ENCODE data around the gene OSGIN1. TPM values are rescaled to one million over a fixed set of nuclear protein-coding genes. Genes with fewer than 3 reads are reported as not detected.

OSGIN1 gene
- total RNA-seq, 1 experiment from 2014 or later = 1.7 TPM

DNA sequence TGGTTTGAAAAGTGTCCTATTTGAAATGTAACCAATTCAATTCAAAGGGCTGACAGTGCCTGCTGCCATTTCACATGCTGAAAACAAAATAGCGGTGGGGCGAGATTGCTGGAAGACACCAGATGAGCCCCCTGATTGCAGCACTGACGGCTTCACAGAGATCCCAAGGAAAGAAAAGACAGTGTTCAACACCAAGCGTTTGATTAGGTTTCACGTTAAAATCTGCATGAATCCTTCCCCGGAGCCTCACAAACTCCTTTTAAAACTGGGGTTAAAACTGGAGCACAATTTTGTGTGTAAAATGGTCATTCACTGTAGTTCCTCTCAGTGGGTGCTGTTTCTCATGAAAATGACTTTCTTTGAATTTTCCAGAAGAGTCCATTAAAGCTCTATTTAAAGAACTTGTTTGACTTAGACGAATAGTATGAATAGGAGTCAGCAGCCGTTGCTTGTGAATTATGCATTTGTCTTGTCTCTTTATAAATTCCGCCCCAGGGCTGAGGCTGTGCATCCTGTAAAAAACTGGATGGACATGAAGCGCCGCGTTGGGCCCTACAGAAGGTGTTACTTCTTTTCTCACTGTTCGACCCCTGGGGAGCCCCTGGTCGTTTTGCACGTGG lies 45.3 kb upstream of the OSGIN1 start (continued):
- TF ChIP-seq, protein P1, sequence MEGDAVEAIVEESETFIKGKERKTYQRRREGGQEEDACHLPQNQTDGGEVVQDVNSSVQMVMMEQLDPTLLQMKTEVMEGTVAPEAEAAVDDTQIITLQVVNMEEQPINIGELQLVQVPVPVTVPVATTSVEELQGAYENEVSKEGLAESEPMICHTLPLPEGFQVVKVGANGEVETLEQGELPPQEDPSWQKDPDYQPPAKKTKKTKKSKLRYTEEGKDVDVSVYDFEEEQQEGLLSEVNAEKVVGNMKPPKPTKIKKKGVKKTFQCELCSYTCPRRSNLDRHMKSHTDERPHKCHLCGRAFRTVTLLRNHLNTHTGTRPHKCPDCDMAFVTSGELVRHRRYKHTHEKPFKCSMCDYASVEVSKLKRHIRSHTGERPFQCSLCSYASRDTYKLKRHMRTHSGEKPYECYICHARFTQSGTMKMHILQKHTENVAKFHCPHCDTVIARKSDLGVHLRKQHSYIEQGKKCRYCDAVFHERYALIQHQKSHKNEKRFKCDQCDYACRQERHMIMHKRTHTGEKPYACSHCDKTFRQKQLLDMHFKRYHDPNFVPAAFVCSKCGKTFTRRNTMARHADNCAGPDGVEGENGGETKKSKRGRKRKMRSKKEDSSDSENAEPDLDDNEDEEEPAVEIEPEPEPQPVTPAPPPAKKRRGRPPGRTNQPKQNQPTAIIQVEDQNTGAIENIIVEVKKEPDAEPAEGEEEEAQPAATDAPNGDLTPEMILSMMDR (IDR thresholded peaks at IDR 0.05) = no peak

DNA sequence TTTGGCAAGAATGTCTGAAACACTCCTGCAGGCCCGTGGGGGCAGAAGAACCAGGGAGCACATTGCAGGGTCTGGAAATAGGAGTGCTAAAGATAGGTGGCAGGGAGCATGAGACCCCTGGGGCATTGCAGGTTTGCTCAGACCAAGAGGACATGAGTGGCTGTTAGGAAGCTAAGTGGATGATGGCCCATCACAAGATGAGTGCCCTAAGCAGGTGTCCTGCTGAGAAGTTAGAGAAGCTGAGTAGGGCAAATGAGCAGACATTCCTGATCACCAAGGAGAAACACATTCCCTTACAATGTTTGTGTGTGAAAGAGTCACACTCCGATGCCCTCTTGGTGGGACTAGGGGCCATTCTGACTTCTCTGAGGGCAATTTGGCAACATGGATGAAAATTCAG lies 44.2 kb upstream of the OSGIN1 start:
- TF ChIP-seq KAT7 (CRISPR knock-in tag; IDR thresholded peaks at IDR 0.05; ENCODE audit: borderline replicate concordance) (no peak), ESRRA (CRISPR knock-in tag; IDR thresholded peaks at IDR 0.05; ENCODE audit: borderline replicate concordance) (no peak), SMAD4 (CRISPR knock-in tag; IDR thresholded peaks at IDR 0.05) (no peak), ZNF425 (CRISPR knock-in tag; conservative IDR thresholded peaks at IDR 0.05) (no peak)
- CTCF ChIA-PET = interaction anchor here (0.8 kb wide), 1 partner anchor 18 kb away, joined by 3 read pairs; no protein-coding TSS in a partner anchor
- no peaks in the 10 kb centered on the region; the same call in 1 of the 2 replicates for H3K27me3 Mint-ChIP-seq (ENCODE audit: low read depth)
- no peak overlapping the region for H3K4me3 Mint-ChIP-seq
- no peaks in the 10 kb centered on the region for H3K9me3 Mint-ChIP-seq
- POLR2A ChIA-PET = no interaction called here
- H3K27ac Mint-ChIP-seq = no peak overlapping the region
- DNase-seq (ENCODE audit: low spot score) (no peak), ATAC-seq (no peak)
- peaks cover 24% of the 10 kb centered on the region for H3K4me1 Mint-ChIP-seq
- H3K36me3 Mint-ChIP-seq = peaks cover 45% of the 10 kb centered on the region

DNA sequence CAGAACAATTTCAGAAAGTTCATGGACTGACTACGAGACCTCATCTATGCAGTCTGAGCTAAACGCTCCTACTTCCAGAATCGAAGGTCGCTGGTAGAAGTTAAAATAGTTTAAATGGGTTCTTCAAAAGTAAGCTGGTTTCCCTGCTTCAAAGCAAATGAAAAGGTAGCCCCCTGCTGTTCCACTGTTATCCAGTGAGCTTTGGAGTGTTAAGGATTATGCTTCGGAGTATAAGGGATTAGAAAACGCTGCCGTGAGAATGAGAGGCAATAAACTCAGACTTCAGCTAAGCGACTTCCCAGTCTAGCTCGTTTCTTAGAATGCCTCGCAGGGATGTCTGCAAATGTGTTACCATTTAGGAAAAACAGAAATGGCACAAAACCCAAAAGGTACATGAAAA lies 41.8 kb upstream of the OSGIN1 start:
- DNase-seq (ENCODE audit: low spot score) (no peak), ATAC-seq (no peak)
- H3K4me3 Mint-ChIP-seq = no peak overlapping the region
- H3K9me3 Mint-ChIP-seq = peaks cover 6% of the 10 kb centered on the region
- H3K4me1 Mint-ChIP-seq = peaks cover 23% of the 10 kb centered on the region
- H3K27ac Mint-ChIP-seq = no peak overlapping the region
- ChIA-PET POLR2A (no interaction called here), CTCF (interaction anchor here (0.8 to 3.6 kb wide), 5 partner anchors 15 to 58 kb away, joined by 3 to 18 read pairs (median 3); partner anchors contain the start of gene OSGIN1)
- H3K27me3 Mint-ChIP-seq (ENCODE audit: low read depth) = no peaks in the 10 kb centered on the region; the same call in 1 of the 2 replicates
- H3K36me3 Mint-ChIP-seq = peaks cover 65% of the 10 kb centered on the region
- no peak for TF ChIP-seq E2F5 (CRISPR knock-in tag; IDR thresholded peaks at IDR 0.05)
- no peak for TF ChIP-seq ZNF317 (CRISPR knock-in tag; IDR thresholded peaks at IDR 0.05; ENCODE audit: borderline replicate concordance, low read depth)
- TF ChIP-seq NFATC4 (CRISPR knock-in tag; IDR thresholded peaks at IDR 0.05) = no peak
- no peak for TF ChIP-seq SP1 (CRISPR knock-in tag; conservative IDR thresholded peaks at IDR 0.05)
- TF ChIP-seq ZNF138 (CRISPR knock-in tag; conservative IDR thresholded peaks at IDR 0.05) = no peak
- no peak for TF ChIP-seq CREB1 (CRISPR knock-in tag; IDR thresholded peaks at IDR 0.05)
- TF ChIP-seq, protein P2, sequence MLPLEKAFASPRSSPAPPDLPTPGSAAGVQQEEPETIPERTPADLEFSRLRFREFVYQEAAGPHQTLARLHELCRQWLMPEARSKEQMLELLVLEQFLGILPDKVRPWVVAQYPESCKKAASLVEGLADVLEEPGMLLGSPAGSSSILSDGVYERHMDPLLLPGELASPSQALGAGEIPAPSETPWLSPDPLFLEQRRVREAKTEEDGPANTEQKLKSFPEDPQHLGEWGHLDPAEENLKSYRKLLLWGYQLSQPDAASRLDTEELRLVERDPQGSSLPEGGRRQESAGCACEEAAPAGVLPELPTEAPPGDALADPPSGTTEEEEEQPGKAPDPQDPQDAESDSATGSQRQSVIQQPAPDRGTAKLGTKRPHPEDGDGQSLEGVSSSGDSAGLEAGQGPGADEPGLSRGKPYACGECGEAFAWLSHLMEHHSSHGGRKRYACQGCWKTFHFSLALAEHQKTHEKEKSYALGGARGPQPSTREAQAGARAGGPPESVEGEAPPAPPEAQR (CRISPR knock-in tag; IDR thresholded peaks at IDR 0.05) = no peak
- TF ChIP-seq, protein P3, sequence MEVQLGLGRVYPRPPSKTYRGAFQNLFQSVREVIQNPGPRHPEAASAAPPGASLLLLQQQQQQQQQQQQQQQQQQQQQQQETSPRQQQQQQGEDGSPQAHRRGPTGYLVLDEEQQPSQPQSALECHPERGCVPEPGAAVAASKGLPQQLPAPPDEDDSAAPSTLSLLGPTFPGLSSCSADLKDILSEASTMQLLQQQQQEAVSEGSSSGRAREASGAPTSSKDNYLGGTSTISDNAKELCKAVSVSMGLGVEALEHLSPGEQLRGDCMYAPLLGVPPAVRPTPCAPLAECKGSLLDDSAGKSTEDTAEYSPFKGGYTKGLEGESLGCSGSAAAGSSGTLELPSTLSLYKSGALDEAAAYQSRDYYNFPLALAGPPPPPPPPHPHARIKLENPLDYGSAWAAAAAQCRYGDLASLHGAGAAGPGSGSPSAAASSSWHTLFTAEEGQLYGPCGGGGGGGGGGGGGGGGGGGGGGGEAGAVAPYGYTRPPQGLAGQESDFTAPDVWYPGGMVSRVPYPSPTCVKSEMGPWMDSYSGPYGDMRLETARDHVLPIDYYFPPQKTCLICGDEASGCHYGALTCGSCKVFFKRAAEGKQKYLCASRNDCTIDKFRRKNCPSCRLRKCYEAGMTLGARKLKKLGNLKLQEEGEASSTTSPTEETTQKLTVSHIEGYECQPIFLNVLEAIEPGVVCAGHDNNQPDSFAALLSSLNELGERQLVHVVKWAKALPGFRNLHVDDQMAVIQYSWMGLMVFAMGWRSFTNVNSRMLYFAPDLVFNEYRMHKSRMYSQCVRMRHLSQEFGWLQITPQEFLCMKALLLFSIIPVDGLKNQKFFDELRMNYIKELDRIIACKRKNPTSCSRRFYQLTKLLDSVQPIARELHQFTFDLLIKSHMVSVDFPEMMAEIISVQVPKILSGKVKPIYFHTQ (CRISPR knock-in tag; IDR thresholded peaks at IDR 0.05) = no peak
- no peak for TF ChIP-seq ZNF425 (CRISPR knock-in tag; conservative IDR thresholded peaks at IDR 0.05)
- TF ChIP-seq SMAD4 (CRISPR knock-in tag; IDR thresholded peaks at IDR 0.05) = no peak
- TF ChIP-seq NR1H2 (CRISPR knock-in tag; IDR thresholded peaks at IDR 0.05) = no peak
- TF ChIP-seq ERG (CRISPR knock-in tag; IDR thresholded peaks at IDR 0.05) = no peak
- TF ChIP-seq, protein P4, sequence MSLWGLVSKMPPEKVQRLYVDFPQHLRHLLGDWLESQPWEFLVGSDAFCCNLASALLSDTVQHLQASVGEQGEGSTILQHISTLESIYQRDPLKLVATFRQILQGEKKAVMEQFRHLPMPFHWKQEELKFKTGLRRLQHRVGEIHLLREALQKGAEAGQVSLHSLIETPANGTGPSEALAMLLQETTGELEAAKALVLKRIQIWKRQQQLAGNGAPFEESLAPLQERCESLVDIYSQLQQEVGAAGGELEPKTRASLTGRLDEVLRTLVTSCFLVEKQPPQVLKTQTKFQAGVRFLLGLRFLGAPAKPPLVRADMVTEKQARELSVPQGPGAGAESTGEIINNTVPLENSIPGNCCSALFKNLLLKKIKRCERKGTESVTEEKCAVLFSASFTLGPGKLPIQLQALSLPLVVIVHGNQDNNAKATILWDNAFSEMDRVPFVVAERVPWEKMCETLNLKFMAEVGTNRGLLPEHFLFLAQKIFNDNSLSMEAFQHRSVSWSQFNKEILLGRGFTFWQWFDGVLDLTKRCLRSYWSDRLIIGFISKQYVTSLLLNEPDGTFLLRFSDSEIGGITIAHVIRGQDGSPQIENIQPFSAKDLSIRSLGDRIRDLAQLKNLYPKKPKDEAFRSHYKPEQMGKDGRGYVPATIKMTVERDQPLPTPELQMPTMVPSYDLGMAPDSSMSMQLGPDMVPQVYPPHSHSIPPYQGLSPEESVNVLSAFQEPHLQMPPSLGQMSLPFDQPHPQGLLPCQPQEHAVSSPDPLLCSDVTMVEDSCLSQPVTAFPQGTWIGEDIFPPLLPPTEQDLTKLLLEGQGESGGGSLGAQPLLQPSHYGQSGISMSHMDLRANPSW (CRISPR knock-in tag; conservative IDR thresholded peaks at IDR 0.05; ENCODE audit: low read depth) = no peak

All from WTC11 (cell line).